Panc1 (cell line): Measurements from ENCODE around the gene RANGAP1.

ENCODE experiments used
- POLR2AphosphoS5 ChIP-seq: IDR thresholded peaks from 2 replicates; pipeline ENCODE4 v1.6.1; 2012; ENCODE audit warnings: mild to moderate bottlenecking, low read depth, low read length, moderate library complexity
- SIN3A ChIP-seq: IDR thresholded peaks from 2 replicates; pipeline ENCODE4 v1.6.1; 2012; ENCODE audit warnings: low read depth, mild to moderate bottlenecking, low read length, moderate library complexity, borderline replicate concordance; ENCODE audit not compliant: insufficient read depth
- TF ChIP-seq, protein P1 (sequence below): fragments of 450-650 bp; IDR thresholded peaks from 2 replicates; pipeline ENCODE4 v1.5.1; 2017; ENCODE audit warnings: mild to moderate bottlenecking

DNA sequence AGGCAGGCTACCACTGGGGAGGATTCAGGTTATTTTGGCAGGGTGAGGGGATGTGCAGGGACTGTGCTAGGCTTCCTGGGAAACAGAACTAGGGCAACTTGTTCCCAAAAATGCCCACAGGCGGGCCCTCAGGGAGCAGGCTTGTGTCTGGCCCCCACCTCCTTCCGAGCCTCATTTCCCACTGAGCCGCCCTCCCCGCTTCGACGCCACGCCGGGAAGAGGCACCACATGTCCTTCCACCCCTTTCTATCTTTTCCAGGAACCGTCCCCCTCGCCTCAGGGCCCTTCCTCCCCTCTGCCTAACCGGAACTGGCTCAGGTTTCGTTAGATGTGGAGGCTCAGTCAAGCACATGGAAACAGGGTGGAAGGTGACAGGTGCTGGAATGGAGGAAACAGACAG is 35.9 kb downstream of the RANGAP1 start:
- TF ChIP-seq, protein P1, sequence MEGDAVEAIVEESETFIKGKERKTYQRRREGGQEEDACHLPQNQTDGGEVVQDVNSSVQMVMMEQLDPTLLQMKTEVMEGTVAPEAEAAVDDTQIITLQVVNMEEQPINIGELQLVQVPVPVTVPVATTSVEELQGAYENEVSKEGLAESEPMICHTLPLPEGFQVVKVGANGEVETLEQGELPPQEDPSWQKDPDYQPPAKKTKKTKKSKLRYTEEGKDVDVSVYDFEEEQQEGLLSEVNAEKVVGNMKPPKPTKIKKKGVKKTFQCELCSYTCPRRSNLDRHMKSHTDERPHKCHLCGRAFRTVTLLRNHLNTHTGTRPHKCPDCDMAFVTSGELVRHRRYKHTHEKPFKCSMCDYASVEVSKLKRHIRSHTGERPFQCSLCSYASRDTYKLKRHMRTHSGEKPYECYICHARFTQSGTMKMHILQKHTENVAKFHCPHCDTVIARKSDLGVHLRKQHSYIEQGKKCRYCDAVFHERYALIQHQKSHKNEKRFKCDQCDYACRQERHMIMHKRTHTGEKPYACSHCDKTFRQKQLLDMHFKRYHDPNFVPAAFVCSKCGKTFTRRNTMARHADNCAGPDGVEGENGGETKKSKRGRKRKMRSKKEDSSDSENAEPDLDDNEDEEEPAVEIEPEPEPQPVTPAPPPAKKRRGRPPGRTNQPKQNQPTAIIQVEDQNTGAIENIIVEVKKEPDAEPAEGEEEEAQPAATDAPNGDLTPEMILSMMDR = no peak
- TF ChIP-seq SIN3A (no peak), POLR2AphosphoS5 (no peak)
